Measurements from ENCODE around the gene SEH1L. TPM values are rescaled to one million over a fixed set of nuclear protein-coding genes. Genes with fewer than 3 reads are reported as not detected.

The SEH1L gene
- polyA plus RNA-seq, 1 donor = 32.2 TPM

DNA sequence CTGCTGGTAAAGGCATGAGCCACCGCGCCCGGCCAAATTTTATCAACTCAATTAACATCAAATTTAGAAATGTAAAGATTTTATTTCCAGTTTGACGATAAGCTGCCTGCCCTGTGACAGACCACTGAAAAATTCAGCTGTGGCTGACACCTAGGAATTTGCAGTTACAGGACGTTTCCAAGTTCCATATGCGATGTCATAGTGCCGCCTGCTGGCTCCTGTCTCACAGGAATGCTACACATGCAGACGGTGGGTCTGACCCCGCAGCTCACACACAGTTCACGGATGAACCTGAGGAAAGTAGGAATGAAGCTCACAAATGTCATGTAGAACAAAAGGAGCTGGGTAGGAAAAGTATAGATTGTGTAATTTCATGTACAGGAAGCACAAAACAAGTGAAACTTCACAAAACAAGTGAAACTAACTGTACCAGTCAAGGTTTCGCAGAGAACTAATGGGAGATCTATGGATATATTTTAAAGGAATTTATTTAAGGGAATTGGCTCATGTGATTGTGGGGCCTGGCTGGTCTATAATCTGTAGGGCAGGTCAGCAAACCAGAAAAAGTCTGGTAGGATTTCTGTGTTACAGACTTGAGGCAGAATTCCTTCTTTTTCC lies 13.2 kb upstream of the SEH1L start:
- Histone ChIP-seq H3K9me3 (ENCODE audit: control insufficient read depth, low read depth, low read length) (no peaks in the 10 kb centered on the region), H3K36me3 (ENCODE audit: control insufficient read depth, insufficient read depth, low read length) (no peaks in the 10 kb centered on the region), H3K4me3 (ENCODE audit: low read length) (no peak overlapping the region), H3K27me3 (ENCODE audit: control insufficient read depth, insufficient read depth, low read length) (no peaks in the 10 kb centered on the region), H3K27ac (ENCODE audit: low read length) (no peak overlapping the region), H3K4me1 (ENCODE audit: control insufficient read depth, insufficient read depth, low read length) (no peaks in the 10 kb centered on the region)
- DNase-seq = peak; percentile 66 to 67
- 0% methylated on average over 1 of the region's 11 CpGs for WGBS (ENCODE audit: insufficient coverage, low lambda C conversion rate)

DNA sequence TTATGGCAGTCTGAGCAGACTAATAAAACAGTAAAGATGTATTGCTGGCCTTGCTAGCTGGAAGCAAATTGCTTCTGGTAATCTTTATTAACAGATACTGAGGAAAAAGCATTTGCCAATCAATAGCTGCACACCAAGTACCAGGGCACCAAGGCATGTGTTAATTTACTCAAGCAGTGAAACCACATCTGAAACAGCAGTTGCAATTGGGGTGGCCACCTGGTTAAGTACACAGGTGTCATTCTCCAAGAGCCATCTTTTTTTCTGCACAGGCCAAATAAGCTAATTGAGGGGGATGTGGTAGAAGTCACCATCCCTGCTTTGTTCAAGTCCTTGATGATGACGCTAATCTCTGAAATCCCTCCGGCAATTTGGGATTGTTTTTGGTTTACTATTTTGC lies 8.6 kb upstream of the SEH1L start:
- Histone ChIP-seq H3K27ac (ENCODE audit: low read length) (no peak overlapping the region), H3K36me3 (ENCODE audit: control insufficient read depth, insufficient read depth, low read length) (no peaks in the 10 kb centered on the region), H3K4me1 (ENCODE audit: control insufficient read depth, insufficient read depth, low read length) (no peaks in the 10 kb centered on the region), H3K9me3 (ENCODE audit: control insufficient read depth, low read depth, low read length) (no peaks in the 10 kb centered on the region), H3K27me3 (ENCODE audit: control insufficient read depth, insufficient read depth, low read length) (no peaks in the 10 kb centered on the region), H3K4me3 (ENCODE audit: low read length) (no peak overlapping the region)
- no CpG with 5 or more reads among the region's 2 CpGs for WGBS (ENCODE audit: insufficient coverage, low lambda C conversion rate)
- no peak for DNase-seq

DNA sequence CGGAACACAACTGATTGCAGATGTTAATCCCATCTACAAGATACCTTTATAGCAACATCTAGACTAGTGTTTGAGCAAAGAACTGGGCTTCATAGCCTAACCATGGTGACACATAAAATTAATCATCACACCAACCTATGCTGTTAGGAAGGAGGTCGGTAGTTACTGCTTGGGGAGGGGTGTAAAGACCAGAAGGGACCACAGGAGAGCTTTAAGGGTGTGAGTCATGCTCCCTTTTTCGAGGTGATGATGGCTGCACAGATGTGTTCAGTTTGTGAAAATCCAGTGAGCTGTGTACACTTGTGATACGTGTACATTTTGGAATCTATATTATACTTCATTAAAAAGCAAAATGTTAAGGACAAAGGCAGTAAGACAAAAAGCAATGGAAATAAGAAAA lies 4.6 kb upstream of the SEH1L start:
- no CpG with 5 or more reads among the region's 4 CpGs for WGBS (ENCODE audit: insufficient coverage, low lambda C conversion rate)
- DNase-seq = no peak
- H3K36me3 ChIP-seq (ENCODE audit: control insufficient read depth, insufficient read depth, low read length) = no peaks in the 10 kb centered on the region

DNA sequence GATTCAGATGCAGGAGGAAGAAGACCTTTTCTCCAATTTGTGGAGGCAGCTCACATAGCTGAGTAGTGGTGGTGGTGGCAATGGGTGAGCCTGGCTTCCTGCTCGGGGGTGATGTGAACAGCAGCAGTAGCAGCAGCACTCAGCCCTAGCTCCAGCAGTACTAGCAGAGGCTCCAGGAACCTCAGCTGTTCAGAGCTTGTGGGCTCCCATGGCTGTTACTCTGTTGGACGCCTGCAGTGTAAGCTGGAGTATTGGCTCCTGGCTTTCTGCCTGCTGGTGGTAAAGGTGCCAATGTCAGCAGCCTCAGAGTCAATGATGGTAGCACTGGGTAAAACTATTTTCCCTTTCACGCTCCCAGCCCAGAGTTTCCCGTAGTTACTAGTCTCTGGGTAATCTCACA lies 3.1 kb upstream of the SEH1L start:
- H3K27me3 ChIP-seq (ENCODE audit: control insufficient read depth, insufficient read depth, low read length) = no peaks in the 10 kb centered on the region
- peak in 1 of 2 donors; percentile 15 for DNase-seq
- no peaks in the 10 kb centered on the region for H3K36me3 ChIP-seq (ENCODE audit: control insufficient read depth, insufficient read depth, low read length)
- peaks cover 7% of the 10 kb centered on the region for H3K4me1 ChIP-seq (ENCODE audit: control insufficient read depth, insufficient read depth, low read length)
- peaks cover 12% of the 10 kb centered on the region for H3K9me3 ChIP-seq (ENCODE audit: control insufficient read depth, low read depth, low read length)
- H3K27ac ChIP-seq (ENCODE audit: low read length) = no peak overlapping the region
- H3K4me3 ChIP-seq (ENCODE audit: low read length) = no peak overlapping the region
- WGBS (ENCODE audit: insufficient coverage, low lambda C conversion rate) = no CpG with 5 or more reads among the region's 4 CpGs

More for the DNA sequence above, 4.6 kb upstream of the SEH1L start:
- Histone ChIP-seq H3K4me1 (ENCODE audit: control insufficient read depth, insufficient read depth, low read length) (peaks cover 2% of the 10 kb centered on the region), H3K27ac (ENCODE audit: low read length) (no peak overlapping the region), H3K4me3 (ENCODE audit: low read length) (no peak overlapping the region), H3K9me3 (ENCODE audit: control insufficient read depth, low read depth, low read length) (no peaks in the 10 kb centered on the region), H3K27me3 (ENCODE audit: control insufficient read depth, insufficient read depth, low read length) (no peaks in the 10 kb centered on the region)

DNA sequence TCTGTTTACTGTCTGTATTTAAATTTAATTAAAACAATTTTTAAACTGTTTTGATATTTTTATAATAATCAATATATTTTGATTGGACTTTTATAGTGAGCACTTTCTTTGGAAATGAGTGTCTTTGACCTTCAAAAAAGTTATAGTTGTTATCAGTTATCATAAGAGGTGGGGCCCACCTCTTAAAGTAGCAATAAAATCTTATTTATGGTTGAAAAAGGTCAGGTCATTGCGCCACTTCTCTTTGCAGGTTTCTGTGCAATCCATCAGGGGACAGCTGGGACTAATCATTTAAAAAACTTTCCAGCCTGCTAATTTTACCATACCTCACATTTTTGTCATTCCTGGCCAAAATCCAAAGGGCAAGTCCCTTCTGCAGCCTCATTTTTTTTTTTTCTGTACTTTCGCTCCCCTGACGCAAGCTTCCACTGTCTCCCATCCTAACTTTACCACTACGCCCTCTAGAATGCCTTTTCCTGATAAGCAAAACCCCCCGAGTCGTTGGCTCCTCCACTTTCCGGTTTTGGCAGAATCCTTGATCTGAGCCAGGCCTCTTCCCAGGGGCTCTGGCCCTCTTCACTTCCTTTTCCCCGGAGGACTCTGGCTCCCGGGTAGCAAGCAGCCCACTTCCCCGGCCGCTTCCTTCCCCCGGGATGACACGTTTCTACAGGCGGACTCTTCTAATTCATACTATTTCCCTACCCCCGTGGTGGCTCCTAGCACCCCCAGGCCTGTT lies 1.1 kb upstream of the SEH1L start:
- WGBS (ENCODE audit: insufficient coverage, low lambda C conversion rate) = no CpG with 5 or more reads among the region's 15 CpGs
- DNase-seq = peak; percentile 63 to 82
- no peaks in the 10 kb centered on the region for H3K27me3 ChIP-seq (ENCODE audit: control insufficient read depth, insufficient read depth, low read length)
- H3K36me3 ChIP-seq (ENCODE audit: control insufficient read depth, insufficient read depth, low read length) = no peaks in the 10 kb centered on the region
- peak overlapping the region; percentile 99 for H3K27ac ChIP-seq (ENCODE audit: low read length)
- peak overlapping the region; percentile 72 for H3K4me3 ChIP-seq (ENCODE audit: low read length)
- peaks cover 12% of the 10 kb centered on the region for H3K9me3 ChIP-seq (ENCODE audit: control insufficient read depth, low read depth, low read length)
- peaks cover 7% of the 10 kb centered on the region for H3K4me1 ChIP-seq (ENCODE audit: control insufficient read depth, insufficient read depth, low read length)

DNA sequence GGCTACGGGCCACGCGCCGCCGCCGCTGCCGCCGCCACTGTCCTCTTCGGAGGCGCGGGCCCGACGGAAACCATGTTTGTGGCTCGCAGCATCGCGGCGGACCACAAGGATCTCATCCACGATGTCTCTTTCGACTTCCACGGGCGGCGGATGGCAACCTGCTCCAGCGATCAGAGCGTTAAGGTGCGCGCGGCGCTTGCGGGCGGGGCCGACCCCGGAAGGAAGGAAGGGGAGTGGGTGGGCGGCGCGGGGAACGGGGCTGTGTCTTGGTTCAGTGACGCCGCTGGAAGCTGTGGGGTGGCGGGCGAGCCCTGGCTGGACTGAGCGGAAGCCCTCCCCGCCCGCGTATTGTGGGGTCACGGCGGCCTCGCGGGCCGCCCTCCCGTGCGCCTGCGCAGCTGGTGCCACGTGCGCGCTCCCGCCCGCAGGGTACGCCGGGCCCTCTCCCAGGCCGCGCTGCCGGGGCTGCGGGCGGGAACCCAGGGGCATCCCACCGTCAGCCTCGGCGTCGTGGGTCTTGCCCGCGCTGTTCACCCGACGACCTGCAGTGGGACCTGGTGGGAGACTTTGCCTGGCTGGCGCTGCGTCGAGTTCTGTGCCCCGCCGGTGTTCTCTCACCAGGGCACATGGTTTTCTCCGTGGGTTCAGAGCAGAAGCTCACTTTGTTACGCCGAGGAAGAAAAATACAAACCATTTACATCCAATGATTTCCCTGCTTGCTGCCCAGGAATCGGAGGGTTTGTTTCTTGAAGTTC lies 416 bp downstream of the SEH1L start:
- Histone ChIP-seq H3K36me3 (ENCODE audit: control insufficient read depth, insufficient read depth, low read length) (peaks cover 3% of the 10 kb centered on the region), H3K27me3 (ENCODE audit: control insufficient read depth, insufficient read depth, low read length) (no peaks in the 10 kb centered on the region), H3K4me1 (ENCODE audit: control insufficient read depth, insufficient read depth, low read length) (peaks cover 7% of the 10 kb centered on the region), H3K27ac (ENCODE audit: low read length) (peak overlapping the region; percentile 99), H3K9me3 (ENCODE audit: control insufficient read depth, low read depth, low read length) (peaks cover 12% of the 10 kb centered on the region), H3K4me3 (ENCODE audit: low read length) (peak overlapping the region; percentile 74)
- no CpG with 5 or more reads among the region's 81 CpGs for WGBS (ENCODE audit: insufficient coverage, low lambda C conversion rate)
- DNase-seq = peak; percentile 93 to 97

DNA sequence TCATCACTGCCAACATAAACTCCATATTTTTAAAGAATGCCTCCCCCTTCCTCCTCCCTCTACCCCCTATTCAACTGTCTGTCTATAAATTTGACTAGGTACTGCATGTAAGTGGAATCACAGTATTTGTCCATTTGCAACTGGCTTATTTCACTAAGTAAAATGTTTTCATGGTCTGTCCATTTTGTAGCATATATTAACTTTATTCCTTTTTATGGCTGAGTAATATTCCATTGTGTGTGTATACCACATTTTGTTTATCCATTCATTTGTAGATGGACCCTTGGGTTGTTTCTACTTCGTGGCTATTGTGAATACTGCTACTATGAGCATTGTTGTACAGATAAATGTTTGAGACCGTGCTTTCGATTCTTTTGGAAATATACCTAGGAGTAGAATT lies 10.7 kb downstream of the SEH1L start:
- no peak overlapping the region for H3K4me3 ChIP-seq (ENCODE audit: low read length)
- H3K27ac ChIP-seq (ENCODE audit: low read length) = no peak overlapping the region
- H3K4me1 ChIP-seq (ENCODE audit: control insufficient read depth, insufficient read depth, low read length) = no peaks in the 10 kb centered on the region
- DNase-seq = no peak
- H3K9me3 ChIP-seq (ENCODE audit: control insufficient read depth, low read depth, low read length) = no peaks in the 10 kb centered on the region
- H3K27me3 ChIP-seq (ENCODE audit: control insufficient read depth, insufficient read depth, low read length) = no peaks in the 10 kb centered on the region
- H3K36me3 ChIP-seq (ENCODE audit: control insufficient read depth, insufficient read depth, low read length) = peaks cover 33% of the 10 kb centered on the region
- no CpG with 5 or more reads among the region's 3 CpGs for WGBS (ENCODE audit: insufficient coverage, low lambda C conversion rate)

DNA sequence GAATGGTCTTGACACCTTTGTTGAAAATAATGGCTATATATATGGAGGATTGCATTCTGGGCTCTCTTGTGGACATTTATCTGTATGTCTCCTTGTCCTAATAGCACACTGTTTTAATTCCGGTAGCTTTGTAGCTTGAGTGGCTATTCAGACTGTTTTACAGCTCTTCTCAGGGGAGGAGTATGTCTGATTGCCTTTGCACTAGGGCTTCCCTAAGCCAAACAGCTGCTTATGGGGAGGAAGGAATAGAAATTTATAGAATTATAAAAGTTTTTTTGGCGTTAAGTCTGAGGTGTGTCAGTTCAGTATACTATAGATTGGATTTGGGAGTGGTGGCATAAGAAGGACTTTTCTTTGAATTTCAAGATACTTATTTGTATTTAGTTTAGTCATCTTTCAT lies 12.6 kb downstream of the SEH1L start:
- no peaks in the 10 kb centered on the region for H3K27me3 ChIP-seq (ENCODE audit: control insufficient read depth, insufficient read depth, low read length)
- no peak for DNase-seq
- H3K4me1 ChIP-seq (ENCODE audit: control insufficient read depth, insufficient read depth, low read length) = no peaks in the 10 kb centered on the region
- peaks cover 34% of the 10 kb centered on the region for H3K36me3 ChIP-seq (ENCODE audit: control insufficient read depth, insufficient read depth, low read length)
- no peak overlapping the region for H3K4me3 ChIP-seq (ENCODE audit: low read length)
- H3K27ac ChIP-seq (ENCODE audit: low read length) = no peak overlapping the region
- no CpG with 5 or more reads among the region's 2 CpGs for WGBS (ENCODE audit: insufficient coverage, low lambda C conversion rate)
- no peaks in the 10 kb centered on the region for H3K9me3 ChIP-seq (ENCODE audit: control insufficient read depth, low read depth, low read length)

DNA sequence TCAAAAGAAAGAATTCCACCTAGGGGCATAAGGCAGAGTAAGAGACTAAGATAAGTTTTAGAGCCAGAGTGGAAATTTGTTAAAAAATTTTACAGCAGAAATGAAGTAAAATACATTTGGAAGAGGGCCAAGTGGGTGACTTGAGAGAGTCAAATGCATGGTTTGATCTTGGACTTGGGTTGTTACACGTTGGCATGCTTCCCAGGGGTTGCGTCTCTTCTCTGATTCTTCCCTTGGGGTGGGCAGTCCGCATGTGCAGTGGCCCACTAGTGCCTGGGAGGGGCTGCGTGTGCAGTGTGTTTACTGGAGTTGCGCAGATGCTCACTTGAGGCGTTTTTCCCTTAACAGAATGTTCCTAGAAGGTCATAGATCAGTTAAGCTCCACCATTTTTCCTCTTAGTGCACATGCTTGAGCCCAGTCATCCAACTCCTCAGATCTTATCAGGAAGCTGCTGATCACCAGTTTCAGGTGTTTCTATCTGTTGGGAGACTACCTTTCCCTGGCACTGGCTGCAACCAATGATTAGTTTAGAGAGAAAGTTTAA lies 13.1 kb downstream of the SEH1L start:
- no peaks in the 10 kb centered on the region for H3K4me1 ChIP-seq (ENCODE audit: control insufficient read depth, insufficient read depth, low read length)
- no peak overlapping the region for H3K4me3 ChIP-seq (ENCODE audit: low read length)
- no peaks in the 10 kb centered on the region for H3K27me3 ChIP-seq (ENCODE audit: control insufficient read depth, insufficient read depth, low read length)
- WGBS (ENCODE audit: insufficient coverage, low lambda C conversion rate) = no CpG with 5 or more reads among the region's 6 CpGs
- no peak for DNase-seq
- no peaks in the 10 kb centered on the region for H3K9me3 ChIP-seq (ENCODE audit: control insufficient read depth, low read depth, low read length)
- H3K36me3 ChIP-seq (ENCODE audit: control insufficient read depth, insufficient read depth, low read length) = peaks cover 31% of the 10 kb centered on the region
- no peak overlapping the region for H3K27ac ChIP-seq (ENCODE audit: low read length)

DNA sequence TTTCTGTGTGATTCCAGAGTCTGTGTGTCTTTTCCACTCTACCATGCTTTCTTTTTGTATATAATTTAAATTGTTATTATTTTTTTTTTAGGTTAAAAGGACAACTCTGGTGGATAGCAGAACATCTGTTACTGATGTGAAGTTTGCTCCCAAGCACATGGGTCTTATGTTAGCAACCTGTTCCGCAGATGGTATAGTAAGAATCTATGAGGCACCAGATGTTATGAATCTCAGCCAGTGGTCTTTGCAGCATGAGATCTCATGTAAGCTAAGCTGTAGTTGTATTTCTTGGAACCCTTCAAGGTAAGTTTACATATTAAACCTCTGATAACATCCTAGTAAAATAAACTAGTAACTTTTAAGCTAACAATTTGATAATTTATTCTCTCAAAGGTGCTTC lies 15.3 kb downstream of the SEH1L start:
- Histone ChIP-seq H3K27me3 (ENCODE audit: control insufficient read depth, insufficient read depth, low read length) (no peaks in the 10 kb centered on the region), H3K4me3 (ENCODE audit: low read length) (no peak overlapping the region), H3K4me1 (ENCODE audit: control insufficient read depth, insufficient read depth, low read length) (no peaks in the 10 kb centered on the region), H3K27ac (ENCODE audit: low read length) (no peak overlapping the region), H3K9me3 (ENCODE audit: control insufficient read depth, low read depth, low read length) (no peaks in the 10 kb centered on the region), H3K36me3 (ENCODE audit: control insufficient read depth, insufficient read depth, low read length) (peaks cover 35% of the 10 kb centered on the region)
- WGBS (ENCODE audit: insufficient coverage, low lambda C conversion rate) = 100% methylated on average over 1 of the region's 1 CpG
- DNase-seq = no peak
